Measurements from ENCODE around the gene ST6GAL1. TPM values are rescaled to one million over a fixed set of nuclear protein-coding genes. Genes with fewer than 3 reads are reported as not detected.
A peak's percentile ranks its signal among the peaks of the same experiment; 100 is the strongest.
"Not testable (repeated sequence)": the region's sequence is repeated elsewhere in the genome, so short reads cannot be mapped to it uniquely, and the experiment has no call there.

The ST6GAL1 gene
- total RNA-seq, 2 experiments from 2014 or later: 99.1 to 109 TPM

GRCh38 chr3:186988806-186989205, 58.5 kb downstream of the ST6GAL1 start:
- Mint-ChIP-seq H3K27ac (no peak overlapping the region), H3K4me1 (ENCODE audit: low read depth) (peaks cover 2% of the 10 kb centered on the region), H3K36me3 (ENCODE audit: low read depth) (peaks cover 53% of the 10 kb centered on the region), H3K4me3 (no peak overlapping the region), H3K9me3 (ENCODE audit: insufficient read depth) (no peaks in the 10 kb centered on the region), H3K27me3 (ENCODE audit: low read depth) (no peaks in the 10 kb centered on the region)
- ChIA-PET CTCF (interaction anchor here (1.6 kb wide), 1 partner anchor 140 kb away, joined by 5 read pairs; no protein-coding TSS in a partner anchor), POLR2A (interaction anchor here (0.5 to 0.9 kb wide), 4 partner anchors 27 to 57 kb away, joined by 3 to 6 read pairs (median 4); no protein-coding TSS in a partner anchor)
- no peak for ATAC-seq
- DNase-seq: no peak

DNA sequence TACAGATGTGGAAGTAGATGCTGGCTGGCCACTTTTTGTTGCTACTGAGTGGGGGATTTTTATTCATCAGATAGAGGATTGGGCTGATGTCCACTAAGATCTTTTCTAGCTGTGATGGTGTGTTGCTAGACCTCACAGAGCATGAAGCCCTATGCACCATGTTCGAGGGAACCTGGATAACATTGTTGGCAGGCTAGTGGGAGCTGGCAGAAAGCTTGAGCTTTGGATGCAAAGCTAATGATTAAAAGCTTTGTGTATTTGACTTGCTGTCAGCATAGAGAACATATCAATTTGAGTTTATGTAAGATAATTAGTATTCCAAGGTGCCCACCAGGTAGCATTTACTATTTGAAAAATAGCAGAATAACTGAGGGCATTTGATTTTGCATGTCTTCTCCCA, 59.1 kb downstream of the ST6GAL1 start:
- Mint-ChIP-seq H3K27me3 (ENCODE audit: low read depth) (no peaks in the 10 kb centered on the region), H3K36me3 (ENCODE audit: low read depth) (peaks cover 55% of the 10 kb centered on the region), H3K4me1 (ENCODE audit: low read depth) (peaks cover 3% of the 10 kb centered on the region), H3K9me3 (ENCODE audit: insufficient read depth) (no peaks in the 10 kb centered on the region), H3K27ac (peak overlapping the region; percentile 23), H3K4me3 (no peak overlapping the region)
- POLR2A ChIA-PET: no interaction called here
- ATAC-seq: no peak
- no peak for DNase-seq
- CTCF ChIA-PET: interaction anchor here (1.6 kb wide), 1 partner anchor 140 kb away, joined by 5 read pairs; no protein-coding TSS in a partner anchor

DNA sequence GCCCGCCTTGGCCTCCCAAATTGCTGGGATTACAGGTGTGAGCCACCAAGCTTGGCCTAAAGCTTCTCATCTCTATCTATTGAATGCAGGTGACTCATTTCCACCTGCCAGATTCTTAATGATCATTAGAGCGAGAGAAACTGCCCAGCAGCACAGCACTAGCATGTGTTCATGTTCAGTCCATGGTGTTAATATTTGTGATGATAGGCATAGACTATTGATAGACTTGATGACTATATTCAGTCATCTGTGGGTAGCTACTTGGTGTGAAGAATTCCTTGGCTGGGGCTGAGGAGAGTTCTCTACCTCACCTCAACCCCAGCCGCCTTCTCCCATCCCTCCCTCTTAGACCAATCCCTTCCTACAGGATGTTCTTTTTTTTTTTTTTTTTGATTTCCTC, 60.0 kb downstream of the ST6GAL1 start:
- H3K36me3 Mint-ChIP-seq (ENCODE audit: low read depth): peaks cover 55% of the 10 kb centered on the region
- peaks cover 3% of the 10 kb centered on the region for H3K4me1 Mint-ChIP-seq (ENCODE audit: low read depth)
- POLR2A ChIA-PET: no interaction called here

GRCh38 chr3:186990878-186991308, 60.6 kb downstream of the ST6GAL1 start:
- no peak overlapping the region for H3K4me3 Mint-ChIP-seq
- peaks cover 53% of the 10 kb centered on the region for H3K36me3 Mint-ChIP-seq (ENCODE audit: low read depth)
- ChIA-PET POLR2A (no interaction called here), CTCF (interaction anchor here (0.8 to 1.6 kb wide), 4 partner anchors 10 to 174 kb away, joined by 3 to 4 read pairs (median 4); no protein-coding TSS in a partner anchor)
- H3K9me3 Mint-ChIP-seq (ENCODE audit: insufficient read depth): no peaks in the 10 kb centered on the region
- no peak for ATAC-seq
- H3K4me1 Mint-ChIP-seq (ENCODE audit: low read depth): peaks cover 3% of the 10 kb centered on the region
- DNase-seq: no peak
- H3K27me3 Mint-ChIP-seq (ENCODE audit: low read depth): no peaks in the 10 kb centered on the region
- H3K27ac Mint-ChIP-seq: no peak overlapping the region

More for the DNA sequence above, 60.0 kb downstream of the ST6GAL1 start:
- H3K4me3 Mint-ChIP-seq: no peak overlapping the region
- H3K9me3 Mint-ChIP-seq (ENCODE audit: insufficient read depth): no peaks in the 10 kb centered on the region
- CTCF ChIA-PET: interaction anchor here (0.8 to 1.6 kb wide), 4 partner anchors 9 to 175 kb away, joined by 3 to 4 read pairs (median 4); no protein-coding TSS in a partner anchor
- DNase-seq (no peak), ATAC-seq (no peak)
- H3K27me3 Mint-ChIP-seq (ENCODE audit: low read depth): no peaks in the 10 kb centered on the region
- H3K27ac Mint-ChIP-seq: no peak overlapping the region

- no peak overlapping the region for H3K4me3 Mint-ChIP-seq
- no peaks in the 10 kb centered on the region for H3K27me3 Mint-ChIP-seq (ENCODE audit: low read depth)
- H3K27ac Mint-ChIP-seq: no peak overlapping the region
- H3K36me3 Mint-ChIP-seq (ENCODE audit: low read depth): peaks cover 52% of the 10 kb centered on the region
- POLR2A ChIA-PET: no interaction called here
- CTCF ChIA-PET: interaction anchor here (1.6 kb wide), 1 partner anchor 173 kb away, joined by 4 read pairs; no protein-coding TSS in a partner anchor
- no peak for ATAC-seq
- H3K4me1 Mint-ChIP-seq (ENCODE audit: low read depth): peaks cover 6% of the 10 kb centered on the region
- DNase-seq: no peak
- no peaks in the 10 kb centered on the region for H3K9me3 Mint-ChIP-seq (ENCODE audit: insufficient read depth)
These were observed 61.1 kb downstream of the ST6GAL1 start for GRCh38 chr3:186991470-186991869.

- H3K27me3 Mint-ChIP-seq (ENCODE audit: low read depth); ATAC-seq; H3K4me1 Mint-ChIP-seq (ENCODE audit: low read depth); H3K9me3 Mint-ChIP-seq (ENCODE audit: insufficient read depth); DNase-seq; CTCF ChIA-PET; H3K27ac Mint-ChIP-seq; H3K4me3 Mint-ChIP-seq: not testable (repeated sequence)
- POLR2A ChIA-PET: interaction anchor here (1.9 kb wide), 1 partner anchor 34 kb away, joined by 5 read pairs; no protein-coding TSS in a partner anchor
- H3K36me3 Mint-ChIP-seq (ENCODE audit: low read depth): peaks cover 53% of the 10 kb centered on the region
These were observed 61.8 kb downstream of the ST6GAL1 start for GRCh38 chr3:186992096-186992495.

DNA sequence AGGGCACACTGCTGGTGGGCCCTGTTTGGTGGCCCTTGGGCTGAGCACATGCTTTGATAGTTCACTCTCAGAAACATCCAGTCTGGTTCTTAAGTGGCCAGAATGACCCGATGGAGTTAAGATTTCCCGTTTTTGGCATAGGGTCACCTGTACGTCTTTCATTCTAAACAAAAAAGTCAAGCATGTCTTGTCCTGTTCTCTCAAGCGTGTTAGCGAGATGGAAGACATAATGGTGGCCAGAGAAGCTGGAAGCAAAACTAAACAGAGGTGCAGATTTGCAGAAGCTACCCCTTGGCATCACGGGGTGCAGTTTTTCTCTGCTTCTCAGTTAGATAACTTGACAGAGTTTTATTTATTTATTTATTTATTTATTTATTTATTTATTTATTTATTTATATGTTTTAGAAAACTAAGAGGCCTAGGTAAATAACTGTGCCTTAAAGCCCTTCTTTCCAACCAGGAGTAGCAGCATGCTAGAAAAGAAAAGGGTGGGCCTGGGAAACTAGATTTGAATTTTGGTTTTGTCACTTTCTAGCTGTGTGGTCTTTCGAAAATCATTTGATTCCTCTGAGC, 63.0 kb downstream of the ST6GAL1 start:
- Mint-ChIP-seq H3K36me3 (ENCODE audit: low read depth) (peaks cover 44% of the 10 kb centered on the region), H3K27me3 (ENCODE audit: low read depth) (no peaks in the 10 kb centered on the region), H3K4me3 (no peak overlapping the region), H3K9me3 (ENCODE audit: insufficient read depth) (no peaks in the 10 kb centered on the region), H3K27ac (no peak overlapping the region), H3K4me1 (ENCODE audit: low read depth) (peaks cover 6% of the 10 kb centered on the region)
- ChIA-PET POLR2A (interaction anchor here (1.9 kb wide), 1 partner anchor 33 kb away, joined by 5 read pairs; no protein-coding TSS in a partner anchor), CTCF (interaction anchor here (0.8 to 1.8 kb wide), 5 partner anchors 8 to 379 kb away, joined by 3 to 6 read pairs (median 3); no protein-coding TSS in a partner anchor)
- DNase-seq: no peak
- ATAC-seq: no peak

GRCh38 chr3:186994000-186994955, 64.0 kb downstream of the ST6GAL1 start:
- ChIA-PET POLR2A (interaction anchor here (1.9 kb wide), 1 partner anchor 32 kb away, joined by 5 read pairs; no protein-coding TSS in a partner anchor), CTCF (interaction anchor here (0.6 to 1.8 kb wide), 8 partner anchors 12 to 380 kb away, joined by 3 to 6 read pairs (median 3); partner anchors contain the start of gene RPL39L)
- Mint-ChIP-seq H3K4me1 (ENCODE audit: low read depth) (peaks cover 6% of the 10 kb centered on the region), H3K27ac (no peak overlapping the region), H3K27me3 (ENCODE audit: low read depth) (no peaks in the 10 kb centered on the region), H3K36me3 (ENCODE audit: low read depth) (peaks cover 40% of the 10 kb centered on the region), H3K9me3 (ENCODE audit: insufficient read depth) (no peaks in the 10 kb centered on the region), H3K4me3 (no peak overlapping the region)
- DNase-seq: no peak
- ATAC-seq: no peak

DNA sequence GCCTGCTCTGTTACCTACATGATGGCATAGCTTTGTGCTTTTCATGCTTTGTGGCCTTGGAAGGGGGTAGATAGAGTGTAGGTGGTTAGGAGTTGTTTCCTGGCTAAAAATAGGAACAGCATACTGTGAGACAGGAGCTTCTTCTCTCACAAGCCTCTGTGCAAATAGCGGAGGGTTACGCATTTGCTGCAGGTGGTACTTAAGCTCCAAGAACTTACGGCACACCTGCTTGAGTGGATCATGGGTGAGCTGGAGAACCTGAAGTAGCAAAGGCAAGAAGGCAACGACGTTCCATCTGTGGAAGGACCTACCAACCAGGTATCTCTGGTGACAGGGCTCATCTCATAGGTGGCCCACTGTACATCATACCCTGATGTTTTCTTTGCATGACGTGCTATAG, 66.0 kb downstream of the ST6GAL1 start:
- POLR2A ChIA-PET: no interaction called here
- peaks cover 35% of the 10 kb centered on the region for H3K36me3 Mint-ChIP-seq (ENCODE audit: low read depth)
- no peaks in the 10 kb centered on the region for H3K27me3 Mint-ChIP-seq (ENCODE audit: low read depth)

GRCh38 chr3:186997061-186997460, 66.7 kb downstream of the ST6GAL1 start:
- CTCF ChIA-PET: no interaction called here
- ATAC-seq (no peak), DNase-seq (no peak)
- Mint-ChIP-seq H3K4me3 (no peak overlapping the region), H3K27me3 (ENCODE audit: low read depth) (no peaks in the 10 kb centered on the region), H3K27ac (no peak overlapping the region), H3K36me3 (ENCODE audit: low read depth) (peaks cover 32% of the 10 kb centered on the region), H3K9me3 (ENCODE audit: insufficient read depth) (no peaks in the 10 kb centered on the region), H3K4me1 (ENCODE audit: low read depth) (peaks cover 26% of the 10 kb centered on the region)
- POLR2A ChIA-PET: interaction anchor here (0.5 kb wide), 1 partner anchor 62 kb away, joined by 3 read pairs; no protein-coding TSS in a partner anchor

More for the DNA sequence above, 66.0 kb downstream of the ST6GAL1 start:
- no peak for DNase-seq
- peaks cover 23% of the 10 kb centered on the region for H3K4me1 Mint-ChIP-seq (ENCODE audit: low read depth)
- H3K4me3 Mint-ChIP-seq: no peak overlapping the region
- H3K27ac Mint-ChIP-seq: no peak overlapping the region
- no peak for ATAC-seq
- CTCF ChIA-PET: interaction anchor here (1.0 kb wide), 1 partner anchor 43 kb away, joined by 3 read pairs; no protein-coding TSS in a partner anchor
- H3K9me3 Mint-ChIP-seq (ENCODE audit: insufficient read depth): no peaks in the 10 kb centered on the region

GRCh38 chr3:186997473-186997939, 67.2 kb downstream of the ST6GAL1 start:
- no peak overlapping the region for H3K27ac Mint-ChIP-seq
- H3K9me3 Mint-ChIP-seq (ENCODE audit: insufficient read depth): no peaks in the 10 kb centered on the region
- ChIA-PET CTCF (no interaction called here), POLR2A (no interaction called here)
- H3K27me3 Mint-ChIP-seq (ENCODE audit: low read depth): no peaks in the 10 kb centered on the region
- DNase-seq (no peak), ATAC-seq (no peak)
- H3K4me3 Mint-ChIP-seq: no peak overlapping the region
- peaks cover 34% of the 10 kb centered on the region for H3K36me3 Mint-ChIP-seq (ENCODE audit: low read depth)
- H3K4me1 Mint-ChIP-seq (ENCODE audit: low read depth): peaks cover 30% of the 10 kb centered on the region
